ENCODE measurements around the gene HMX1.

DNA sequence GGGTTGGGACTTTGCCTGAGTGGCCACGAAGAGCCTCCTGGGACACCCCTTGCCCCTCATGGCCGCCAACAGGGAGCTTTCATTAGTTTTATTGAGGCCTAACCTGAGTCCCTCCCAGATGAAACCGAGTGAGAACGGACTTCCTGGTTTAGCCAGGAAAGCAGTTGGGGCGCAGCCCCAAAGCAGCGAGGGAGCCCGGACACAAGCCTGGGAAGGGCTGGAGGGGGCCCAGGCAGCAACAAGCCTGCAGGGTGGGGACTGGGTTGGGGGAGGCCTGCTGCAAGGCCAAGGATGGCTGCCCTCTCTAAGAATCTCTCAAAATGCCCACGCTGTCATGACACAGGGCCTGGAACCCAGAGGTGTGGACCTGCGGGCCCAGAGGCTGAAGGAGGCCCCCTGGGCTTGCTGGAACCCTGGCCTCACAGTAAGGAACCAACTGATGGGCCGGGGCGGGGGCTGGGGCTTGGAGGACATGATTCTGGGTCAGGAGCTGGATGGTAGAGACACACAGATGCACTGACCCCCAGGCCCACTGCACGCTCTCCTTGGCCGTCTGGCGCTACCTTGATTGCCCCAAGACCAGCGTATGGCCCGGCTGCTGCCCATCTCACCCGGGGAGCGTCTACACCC, 5.8 kb downstream of the HMX1 start:
- TF ChIP-seq POLR2AphosphoS5 (IDR thresholded peaks at IDR 0.05; ENCODE audit: low read depth, low read length) (no peak), TAF1 (IDR thresholded peaks at IDR 0.05; ENCODE audit: low read depth, low read length) (no peak), POLR2A (IDR thresholded peaks at IDR 0.05; ENCODE audit: low read depth, low read length) (no peak), SPI1 (IDR thresholded peaks at IDR 0.05; ENCODE audit: low read depth, low read length) (no peak)

Measured in GM12891 (cell line).